SH-SY5Y (cell line): ENCODE measurements around the gene AJUBA.

Source experiments
- GATA2 ChIP-seq: IDR thresholded peaks from 2 replicates; pipeline ENCODE4 v1.6.1; 2011; ENCODE audit warnings: mild to moderate bottlenecking, low read depth, low read length
- GATA3 ChIP-seq: IDR thresholded peaks from 2 replicates; pipeline ENCODE4 v1.6.1; 2011; ENCODE audit warnings: low read depth, mild to moderate bottlenecking, low read length, moderate library complexity

DNA sequence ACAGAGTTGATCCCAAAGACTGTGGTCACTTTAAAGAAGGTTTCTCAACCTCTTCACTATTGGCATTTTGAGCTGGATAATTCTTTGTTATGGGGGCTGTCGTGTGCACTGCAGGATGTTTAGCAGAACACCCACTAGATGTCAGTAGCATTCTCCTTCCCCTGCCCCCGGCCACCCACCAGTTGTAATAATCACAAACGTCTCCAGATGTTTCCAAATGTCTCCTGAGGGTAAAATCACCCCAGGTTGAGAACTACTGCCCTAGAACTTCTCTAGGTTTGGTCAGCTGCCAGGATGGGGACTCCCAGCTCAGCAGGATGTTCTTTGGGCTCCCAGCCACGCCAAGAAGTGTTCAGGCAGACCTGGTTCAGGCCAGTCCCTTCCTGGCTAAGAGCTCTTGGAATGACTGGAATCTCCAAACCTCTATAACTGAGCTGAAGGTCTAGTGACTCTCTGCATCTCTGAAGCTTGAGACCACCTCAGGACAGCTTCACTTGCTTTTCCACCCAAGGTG, 12.5 kb upstream of the AJUBA start:
- TF ChIP-seq GATA2 (no peak), GATA3 (no peak)
